Measurements from ENCODE around the gene MRPL24. TPM values are rescaled to one million over a fixed set of nuclear protein-coding genes. Genes with fewer than 3 reads are reported as not detected.

The MRPL24 gene
- total and polyA plus RNA-seq, 2 of the 13 experiments (the other 11 are each of a cell fraction or from before 2014, with no cell fraction given): 38.1 to 42.9 TPM

- TF ChIP-seq ZGPAT (CRISPR knock-in tag; IDR thresholded peaks at IDR 0.05): peak; percentile 53; the same call in 1 of the 2 replicates
- TF ChIP-seq KAT8 (CRISPR knock-in tag; IDR thresholded peaks at IDR 0.05): peak; percentile 84
- TF ChIP-seq ARNT2 (CRISPR knock-in tag; IDR thresholded peaks at IDR 0.05; ENCODE audit: low read depth): no peak; the same call in 1 of the 2 replicates
- TF ChIP-seq ADNP (CRISPR knock-in tag; IDR thresholded peaks at IDR 0.05): no peak
- TF ChIP-seq ZNF768 (CRISPR knock-in tag; IDR thresholded peaks at IDR 0.05): peak; percentile 57; the same call in 1 of the 2 replicates
- no peak for TF ChIP-seq ZNF562 (CRISPR knock-in tag; IDR thresholded peaks at IDR 0.05; ENCODE audit: borderline replicate concordance)
- no peak for TF ChIP-seq BATF2 (CRISPR knock-in tag; IDR thresholded peaks at IDR 0.05)
- no peak for TF ChIP-seq TBL1XR1 (IDR thresholded peaks at IDR 0.05; ENCODE audit: borderline replicate concordance, low read length, partially characterized antibody)
- peak; percentile 44 for TF ChIP-seq UBTF (CRISPR knock-in tag; IDR thresholded peaks at IDR 0.05)
- no peak for TF ChIP-seq NR1H2 (CRISPR knock-in tag; IDR thresholded peaks at IDR 0.05; ENCODE audit: borderline replicate concordance, low read depth)
- no peak for TF ChIP-seq ZNF414 (CRISPR knock-in tag; IDR thresholded peaks at IDR 0.05)
- no peak for TF ChIP-seq HOXA7 (CRISPR knock-in tag; IDR thresholded peaks at IDR 0.05)
- TF ChIP-seq ZNF510 (CRISPR knock-in tag; IDR thresholded peaks at IDR 0.05; ENCODE audit: low read depth): no peak
- no peak for TF ChIP-seq LCORL (IDR thresholded peaks at IDR 0.05)
- TF ChIP-seq LCORL (CRISPR knock-in tag; IDR thresholded peaks at IDR 0.05): no peak
- TF ChIP-seq ZFP91 (CRISPR knock-in tag; IDR thresholded peaks at IDR 0.05; ENCODE audit: borderline replicate concordance): peak; percentile 47; the same call in 1 of the 2 replicates
- TF ChIP-seq ZNF615 (CRISPR knock-in tag; IDR thresholded peaks at IDR 0.05; ENCODE audit: borderline replicate concordance): no peak
- TF ChIP-seq SRF (IDR thresholded peaks at IDR 0.05; ENCODE audit: low read depth, low read length): peak; percentile 24; the same call in 1 of the 2 replicates
- peak; percentile 64; the same call in 1 of the 2 replicates for TF ChIP-seq DMAP1 (CRISPR knock-in tag; IDR thresholded peaks at IDR 0.05)
- no peak for TF ChIP-seq TGIF2 (CRISPR knock-in tag; IDR thresholded peaks at IDR 0.05)
- no peak for TF ChIP-seq ZBTB44 (CRISPR knock-in tag; IDR thresholded peaks at IDR 0.05)
These were observed 12.1 kb downstream of the MRPL24 start, which contains the start of gene ISG20L2 (continued) for GRCh38 chr1:156728599-156729462.

Data from HepG2 (cell line).